WTC11 (cell line): ENCODE measurements around the gene AP1S1. TPM values are rescaled to one million over a fixed set of nuclear protein-coding genes. Genes with fewer than 3 reads are reported as not detected.

Experiments
- ATAC-seq: fragments of 200-7000 bp; cut with Tn5 transposase; 2 replicates; pipeline ENCODE4 v1.10.0; 2021; ENCODE audit warnings: mild to moderate bottlenecking, moderate library complexity
- CTCF ChIA-PET: fragments of 300-600 bp; sonication (Branson Sonifier 250); formaldehyde crosslinking; loops from one replicate; lab custom pipeline; 2021; ENCODE audit warnings: antibody characterized with exemption; lab: Charles Lee
- POLR2A ChIA-PET: fragments of 350-600 bp; sonication (Branson Sonifier 250); formaldehyde crosslinking; loops from one replicate; lab custom pipeline; 2021; ENCODE audit warnings: antibody characterized with exemption; lab: Charles Lee
- DNase-seq: peaks from one replicate; pipeline ENCODE4 v3.0.0; 2021; ENCODE audit warnings: low spot score
- H3K27ac Mint-ChIP-seq: 2 replicates; pipeline ENCODE4 v1.8.0; 2021; ENCODE audit warnings: mixed read lengths
- H3K27me3 Mint-ChIP-seq: 2 replicates; pipeline ENCODE4 v1.8.0; 2021; ENCODE audit warnings: low read depth, mild to moderate bottlenecking, moderate library complexity, mixed read lengths
- H3K36me3 Mint-ChIP-seq: 2 replicates; pipeline ENCODE4 v1.8.0; 2021; ENCODE audit warnings: mixed read lengths
- H3K4me1 Mint-ChIP-seq: 2 replicates; pipeline ENCODE4 v1.8.0; 2022; ENCODE audit warnings: mixed read lengths
- H3K4me3 Mint-ChIP-seq: 2 replicates; pipeline ENCODE4 v1.8.0; 2021; ENCODE audit warnings: mild to moderate bottlenecking, moderate library complexity, mixed read lengths
- H3K9me3 Mint-ChIP-seq: 2 replicates; pipeline ENCODE4 v1.8.0; 2021; ENCODE audit warnings: mixed read lengths
- AFF4 ChIP-seq: sonication (generic); formaldehyde crosslinking; IDR thresholded peaks from 2 replicates; pipeline ENCODE4 v1.8.1; 2023; ENCODE audit warnings: mild to moderate bottlenecking, missing genetic modification reagents, borderline replicate concordance
- CTCF ChIP-seq: fragments of 200-600 bp; IDR thresholded peaks from 2 replicates; pipeline ENCODE4 v1.8.0; 2022; ENCODE audit warnings: antibody characterized with exemption
- E2F4 ChIP-seq: sonication (generic); formaldehyde crosslinking; IDR thresholded peaks from 2 replicates; pipeline ENCODE4 v1.8.1; 2022; ENCODE audit warnings: low read depth, mild to moderate bottlenecking, moderate library complexity, missing genetic modification reagents, borderline replicate concordance
- FOXJ3 ChIP-seq: sonication (generic); formaldehyde crosslinking; IDR thresholded peaks from 2 replicates; pipeline ENCODE4 v1.9.0; 2021; ENCODE audit warnings: missing genetic modification reagents, mild to moderate bottlenecking, borderline replicate concordance
- GABPB1 ChIP-seq: sonication (generic); formaldehyde crosslinking; IDR thresholded peaks from 2 replicates; pipeline ENCODE4 v1.8.1; 2023; ENCODE audit warnings: mild to moderate bottlenecking, missing genetic modification reagents
- HMGXB4 ChIP-seq: sonication (generic); formaldehyde crosslinking; IDR thresholded peaks from 2 replicates; pipeline ENCODE4 v1.8.1; 2023; ENCODE audit warnings: mild to moderate bottlenecking, moderate library complexity, missing genetic modification reagents
- IRF2 ChIP-seq: sonication (generic); formaldehyde crosslinking; IDR thresholded peaks from 2 replicates; pipeline ENCODE4 v1.8.0; 2022; ENCODE audit warnings: low read depth, missing genetic modification reagents, borderline replicate concordance
- NFE2L1 ChIP-seq: sonication (generic); formaldehyde crosslinking; IDR thresholded peaks from 2 replicates; pipeline ENCODE4 v1.8.1; 2023; ENCODE audit warnings: missing genetic modification reagents
- SP1 ChIP-seq: sonication (generic); formaldehyde crosslinking; conservative IDR thresholded peaks from 2 replicates; pipeline ENCODE4 v1.8.1; 2022; ENCODE audit warnings: missing genetic modification reagents
- TEAD4 ChIP-seq: sonication (generic); formaldehyde crosslinking; IDR thresholded peaks from 2 replicates; pipeline ENCODE4 v1.8.0; 2022; ENCODE audit warnings: mild to moderate bottlenecking, missing genetic modification reagents
- ZBTB21 ChIP-seq: sonication (generic); formaldehyde crosslinking; IDR thresholded peaks from 2 replicates; pipeline ENCODE4 v1.8.1; 2023; ENCODE audit warnings: mild to moderate bottlenecking, missing genetic modification reagents, borderline replicate concordance
- ZBTB43 ChIP-seq: sonication (generic); formaldehyde crosslinking; IDR thresholded peaks from 2 replicates; pipeline ENCODE4 v1.8.1; 2023; ENCODE audit warnings: mild to moderate bottlenecking, missing genetic modification reagents
- ZNF232 ChIP-seq: sonication (generic); formaldehyde crosslinking; IDR thresholded peaks from 2 replicates; pipeline ENCODE4 v1.8.0; 2022; ENCODE audit warnings: mild to moderate bottlenecking, missing genetic modification reagents
- ZNF263 ChIP-seq: sonication (generic); formaldehyde crosslinking; IDR thresholded peaks from 2 replicates; pipeline ENCODE4 v1.8.1; 2022; ENCODE audit warnings: low read depth, mild to moderate bottlenecking, moderate library complexity, missing genetic modification reagents
- total RNA-seq: library from RNA; stranded (reverse); gene quantifications from 3 replicates; pipeline ENCODE4 v1.2.3, GENCODE V29; 2021

Gene AP1S1
- total RNA-seq, 1 experiment from 2014 or later = 60.7 TPM

GRCh38 chr7:101124376-101125056 is 29.8 kb upstream of the AP1S1 start:
- Mint-ChIP-seq H3K27me3 (peaks cover 17% of the 10 kb centered on the region), H3K4me1 (peaks cover 51% of the 10 kb centered on the region), H3K9me3 (peaks cover 7% of the 10 kb centered on the region), H3K36me3 (peaks cover 5% of the 10 kb centered on the region), H3K4me3 (no peak overlapping the region), H3K27ac (peak overlapping the region; percentile 78)
- DNase-seq (no peak), ATAC-seq (no peak)
- CTCF ChIA-PET = interaction anchor here (0.9 to 4.9 kb wide), 5 partner anchors 12 to 158 kb away, joined by 3 to 42 read pairs (median 6); no protein-coding TSS in a partner anchor
- POLR2A ChIA-PET = interaction anchor here (0.6 to 0.7 kb wide), 2 partner anchors 109 to 272 kb away, joined by 3 read pairs; partner anchors contain the start of gene SLC12A9
- no peak for TF ChIP-seq ZNF232
- TF ChIP-seq ZBTB43 = no peak
- no peak for TF ChIP-seq AFF4 (CRISPR knock-in tag)
- no peak for TF ChIP-seq ZBTB21 (CRISPR knock-in tag)
- no peak for TF ChIP-seq ZNF263
- no peak for TF ChIP-seq E2F4 (CRISPR knock-in tag)
- no peak for TF ChIP-seq GABPB1 (CRISPR knock-in tag)
- TF ChIP-seq FOXJ3 (CRISPR knock-in tag) = no peak
- no peak for TF ChIP-seq TEAD4 (CRISPR knock-in tag)
- TF ChIP-seq HMGXB4 (CRISPR knock-in tag) = no peak
- no peak for TF ChIP-seq NFE2L1 (CRISPR knock-in tag)
- no peak for TF ChIP-seq CTCF
- no peak for TF ChIP-seq SP1 (CRISPR knock-in tag)
- TF ChIP-seq IRF2 (CRISPR knock-in tag) = no peak
